Suppressor macrophage (primary cell): Measurements from ENCODE around the gene FOSL2.
"Not testable (repeated sequence)": the region's sequence is repeated elsewhere in the genome, so short reads cannot be mapped to it uniquely, and the experiment has no call there.

Experiments used
- DNase-seq, 4 experiments: peaks; one replicate each; pipeline ENCODE4 v3.0.0-alpha.2; 2020 to 2022

The FOSL2 gene

DNA sequence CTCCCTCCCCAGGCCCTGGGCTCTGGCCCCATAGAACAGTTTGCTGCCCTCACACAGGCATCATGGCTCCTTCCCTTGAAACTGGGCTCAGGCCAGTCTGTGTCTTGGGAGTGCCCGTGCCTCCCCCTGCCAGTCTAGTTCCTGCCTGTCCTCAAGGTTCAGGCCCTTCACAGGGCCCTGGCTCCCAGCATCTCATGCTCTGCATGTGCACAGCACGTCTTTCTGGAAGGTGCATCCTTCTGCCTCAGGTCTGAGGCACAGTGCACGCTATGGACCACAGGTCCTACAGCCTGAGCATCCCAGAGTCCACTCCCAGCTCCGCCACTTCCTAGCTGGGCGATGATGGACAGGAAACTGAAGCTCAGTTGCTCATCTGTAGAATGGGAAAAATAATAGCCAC, 35.6 kb upstream of the FOSL2 start:
- DNase-seq = no peak

DNA sequence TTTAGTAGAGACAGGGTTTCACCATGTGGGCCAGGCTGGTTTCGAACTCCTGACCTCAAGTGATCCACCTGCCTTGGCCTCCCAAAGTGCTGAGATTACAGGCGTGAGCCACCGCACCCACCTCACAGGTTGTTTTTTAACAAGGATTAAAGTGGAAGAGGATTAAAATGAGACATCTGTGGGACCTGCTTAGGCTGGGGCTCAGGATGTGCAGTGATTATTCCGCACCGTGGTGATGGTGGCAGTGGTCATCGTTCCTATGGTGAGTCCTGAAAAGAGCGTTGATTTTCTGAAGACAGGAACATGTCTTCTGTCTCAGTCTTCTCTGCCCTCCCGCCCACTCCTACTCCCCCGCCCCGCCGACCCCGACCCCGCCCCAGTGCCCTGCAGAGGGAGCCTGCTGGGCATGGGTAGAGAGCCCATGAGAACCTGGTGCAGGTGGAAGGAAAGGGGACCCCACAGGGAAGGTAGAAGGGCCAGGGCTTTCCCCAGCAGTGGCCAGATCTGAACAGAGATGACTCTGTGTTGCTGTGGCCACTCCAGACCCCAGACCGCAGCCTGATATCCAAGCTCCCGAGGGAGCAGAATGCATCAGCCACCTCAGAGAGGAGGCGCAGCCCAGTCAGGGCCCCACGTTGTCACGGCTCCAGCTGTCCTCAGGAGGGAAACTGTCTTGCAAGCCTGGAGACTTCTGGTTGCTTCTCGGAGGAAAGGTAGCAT, 34.5 kb upstream of the FOSL2 start:
- no peak for DNase-seq

DNA sequence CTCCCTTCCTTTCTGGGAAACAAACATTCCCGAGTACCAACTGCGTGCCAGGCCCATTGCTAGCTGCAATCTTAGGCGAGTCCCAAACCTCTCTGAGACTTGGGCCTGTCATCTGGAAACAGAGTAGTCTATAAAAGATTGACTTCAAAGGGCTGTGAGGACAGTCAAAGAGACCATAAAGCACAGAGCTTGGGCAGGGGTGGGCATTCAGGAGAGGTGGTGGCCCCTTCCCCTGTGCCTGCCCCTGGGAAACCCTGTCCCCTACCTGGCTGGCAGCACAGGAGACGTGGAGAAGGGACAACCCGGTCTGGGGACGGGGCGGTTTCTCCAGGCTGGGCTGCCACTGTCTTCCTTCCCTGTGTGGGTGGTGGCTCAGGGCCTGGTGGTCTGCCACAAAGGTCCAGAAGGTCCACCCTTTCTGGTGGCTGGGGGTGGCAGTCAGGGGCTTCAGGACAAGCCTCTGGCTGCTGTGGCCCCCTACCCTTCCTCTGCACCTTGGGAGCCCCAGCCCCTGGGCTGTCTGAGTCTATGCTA, 33.9 kb upstream of the FOSL2 start:
- DNase-seq = no peak

DNA sequence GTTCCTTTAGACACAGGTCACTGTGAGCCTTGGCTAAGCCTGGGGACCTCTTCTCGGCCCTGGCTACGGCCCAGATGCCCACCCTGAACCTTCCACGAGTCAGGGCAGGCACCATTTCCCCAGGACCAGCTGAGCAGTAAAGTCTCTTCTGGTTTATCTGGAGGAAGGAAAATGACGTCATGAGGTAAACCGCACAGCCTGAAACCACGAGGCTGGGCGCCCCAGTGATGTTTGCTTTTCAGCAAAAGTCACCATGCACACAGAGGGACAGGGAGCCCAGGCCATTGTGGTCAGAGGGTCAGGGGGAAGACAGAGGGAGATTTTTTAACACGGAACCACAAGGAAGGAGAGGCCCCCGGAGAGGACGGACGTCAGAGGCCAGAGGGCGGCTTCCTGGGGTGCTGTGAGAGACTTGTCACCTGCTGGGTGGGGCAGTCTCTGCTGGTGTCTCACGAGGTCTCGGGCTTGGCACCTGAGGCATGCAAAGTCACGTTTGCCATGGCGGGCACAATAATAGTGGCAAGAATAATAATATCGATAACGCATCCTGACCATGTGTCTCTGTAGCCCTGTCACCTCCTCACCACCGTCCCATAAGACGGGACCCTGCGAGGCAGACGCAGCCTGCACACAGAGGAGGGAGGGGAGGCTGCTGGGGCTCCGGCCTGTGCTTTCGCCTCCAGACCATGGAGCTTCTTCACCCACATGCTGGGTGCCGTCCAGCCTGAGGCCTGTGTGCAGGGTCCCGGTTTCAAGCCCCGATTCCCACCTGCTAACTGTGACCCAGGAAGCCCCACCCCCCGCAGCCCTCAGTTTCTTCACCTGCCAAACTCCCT, 33.2 kb upstream of the FOSL2 start:
- peak; percentile 93 to 97 (median 94) for DNase-seq

DNA sequence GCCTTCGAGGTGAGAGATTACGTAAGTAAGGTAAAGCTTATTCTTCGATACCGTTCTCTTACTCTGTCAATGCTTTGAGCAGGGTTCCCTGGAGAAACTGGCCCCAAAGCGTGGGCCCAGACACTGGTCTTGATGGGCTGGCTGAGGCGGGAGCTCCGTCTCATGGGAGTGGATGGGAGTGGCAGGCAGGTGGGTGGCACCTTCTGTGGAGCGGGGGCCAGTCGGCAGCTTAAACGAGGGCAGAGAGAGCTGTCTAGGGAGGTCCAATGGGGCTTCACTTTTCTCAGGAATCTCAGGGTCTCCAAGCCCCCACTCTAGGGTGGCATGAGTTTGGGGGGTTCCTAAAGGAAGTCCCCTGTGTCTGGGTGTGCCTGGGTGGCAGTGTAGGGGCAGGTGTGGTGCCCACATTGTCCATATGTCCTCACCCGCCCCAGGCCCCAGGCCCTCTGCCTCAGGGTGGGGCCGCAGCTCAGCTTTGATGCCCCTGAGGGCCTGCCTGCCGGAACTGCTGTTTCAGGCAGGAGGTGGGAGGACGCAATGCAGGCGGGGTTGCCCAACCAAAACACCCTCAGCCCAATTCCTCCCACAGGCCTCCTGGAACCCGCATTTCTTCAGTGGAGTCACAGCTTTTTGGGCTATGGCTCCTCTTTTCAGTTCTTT, 32.5 kb upstream of the FOSL2 start:
- peak; percentile 51 to 63 (median 62) for DNase-seq

DNA sequence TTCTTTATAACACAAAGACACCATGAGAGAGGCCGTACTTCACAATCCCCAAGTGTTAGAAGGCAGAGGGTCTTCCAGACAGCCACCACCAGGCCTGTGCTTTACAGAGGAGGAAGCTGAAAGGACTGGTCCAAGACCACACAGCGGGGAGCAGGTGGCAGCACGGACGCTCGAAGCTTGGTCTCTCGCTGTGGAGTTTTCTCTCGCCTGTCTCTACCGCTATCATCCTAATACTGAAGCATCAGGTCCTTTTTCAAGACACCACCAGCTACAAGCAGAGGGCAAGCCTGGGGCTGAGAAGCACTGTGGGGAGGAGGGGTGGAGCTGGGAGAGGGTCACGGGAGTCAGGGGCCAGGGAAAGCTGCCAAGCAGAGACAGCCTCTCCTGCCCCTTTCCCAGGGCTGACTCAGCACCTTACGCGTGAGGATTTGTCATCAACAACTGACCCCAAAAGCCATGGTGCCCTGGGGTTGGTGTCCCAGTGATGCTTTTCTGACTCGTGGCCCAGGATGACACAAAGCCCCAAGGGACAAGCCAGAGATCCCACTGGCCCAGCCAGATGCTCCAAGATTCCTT, 31.9 kb upstream of the FOSL2 start:
- peak; percentile 78 to 93 (median 82) for DNase-seq

DNA sequence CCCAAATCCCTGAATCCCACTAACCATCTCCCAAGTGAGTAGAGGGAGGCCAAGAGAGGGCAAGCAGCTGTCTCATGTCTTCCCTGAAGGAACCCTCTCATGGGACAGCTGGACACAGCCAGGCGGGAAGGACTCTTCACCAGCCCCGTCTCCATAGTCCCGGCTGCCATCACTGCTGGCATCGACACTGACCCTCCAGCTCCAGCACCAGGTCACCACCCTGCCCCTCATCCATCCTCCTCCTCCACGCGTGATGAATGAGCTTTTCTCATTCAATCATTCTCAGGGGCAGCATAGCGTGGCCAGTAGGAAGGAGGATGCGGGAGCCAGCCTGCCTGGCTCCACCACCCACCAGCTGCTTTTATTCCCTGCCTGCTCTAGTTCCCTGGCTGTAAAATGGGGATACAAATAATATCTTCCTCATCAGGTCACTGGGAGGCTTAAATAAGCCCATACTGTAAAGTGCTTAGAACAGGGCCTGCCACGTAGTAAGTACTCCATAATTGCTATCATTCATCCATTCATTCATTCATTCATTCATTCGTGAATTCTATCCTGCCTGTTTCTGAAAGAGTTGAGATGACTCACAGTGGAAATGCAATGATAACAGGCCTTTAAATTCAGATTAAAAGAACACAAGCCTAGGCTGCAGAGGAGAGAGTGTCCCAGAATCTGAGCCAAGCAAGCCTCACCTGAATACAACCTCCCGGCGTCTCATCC, 30.5 kb upstream of the FOSL2 start:
- DNase-seq = no peak

DNA sequence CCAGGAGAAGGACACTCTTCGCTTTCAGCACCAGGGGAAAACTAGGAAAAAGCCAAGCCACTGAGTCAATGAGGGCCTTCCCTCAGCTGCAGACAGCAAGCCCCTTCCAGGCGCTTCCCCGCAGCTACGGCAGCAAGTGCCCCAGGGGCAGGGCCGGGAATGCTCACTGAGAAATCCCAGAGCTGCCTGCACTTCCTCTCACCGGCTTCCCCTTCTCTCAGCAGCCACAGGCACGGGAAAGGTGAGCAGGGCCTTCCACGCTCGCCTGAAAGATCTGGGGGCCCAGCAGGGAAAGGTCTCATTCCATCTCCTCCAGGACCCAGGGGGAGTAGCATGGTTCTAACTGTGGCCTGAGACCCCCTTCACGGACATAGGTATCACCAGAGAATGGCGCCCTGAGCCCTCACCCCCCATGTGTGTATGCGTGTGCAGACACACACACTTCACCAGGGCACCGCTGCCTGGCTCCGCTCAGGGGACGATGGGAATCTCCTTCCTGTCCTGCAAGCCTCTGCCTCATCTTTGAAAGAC, 29.6 kb upstream of the FOSL2 start:
- peak in 1 of 4 experiments; percentile 46 for DNase-seq

DNA sequence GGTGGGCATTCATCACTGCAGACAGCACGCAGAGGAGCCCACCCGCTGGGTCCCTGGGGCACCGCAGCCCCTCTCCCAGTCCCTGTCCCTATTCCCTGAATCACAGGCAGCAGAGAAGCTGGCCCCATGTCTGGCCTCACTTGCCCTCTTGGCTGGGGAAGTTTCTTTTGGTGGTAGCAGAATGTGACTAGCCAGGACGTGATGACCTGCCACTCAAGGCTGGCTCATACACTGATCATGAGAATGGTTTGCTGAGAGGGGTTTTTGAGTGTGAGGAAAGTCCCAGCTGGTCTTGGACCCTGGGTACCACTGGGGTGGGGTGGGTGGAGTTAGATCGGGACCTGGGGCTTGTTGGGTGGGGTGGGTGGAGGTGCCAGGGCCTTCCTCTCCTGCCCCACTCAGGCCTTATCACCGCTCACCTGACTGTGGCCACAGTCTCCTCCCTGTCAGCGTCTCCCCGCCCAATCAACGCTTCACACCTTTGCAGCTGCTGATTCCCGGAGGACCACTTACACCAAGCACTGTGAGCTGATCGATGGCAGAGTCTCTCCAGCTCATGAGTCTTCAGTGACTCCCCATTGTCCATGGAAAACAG, 28.9 kb upstream of the FOSL2 start:
- peak; percentile 55 to 72 (median 60) for DNase-seq

DNA sequence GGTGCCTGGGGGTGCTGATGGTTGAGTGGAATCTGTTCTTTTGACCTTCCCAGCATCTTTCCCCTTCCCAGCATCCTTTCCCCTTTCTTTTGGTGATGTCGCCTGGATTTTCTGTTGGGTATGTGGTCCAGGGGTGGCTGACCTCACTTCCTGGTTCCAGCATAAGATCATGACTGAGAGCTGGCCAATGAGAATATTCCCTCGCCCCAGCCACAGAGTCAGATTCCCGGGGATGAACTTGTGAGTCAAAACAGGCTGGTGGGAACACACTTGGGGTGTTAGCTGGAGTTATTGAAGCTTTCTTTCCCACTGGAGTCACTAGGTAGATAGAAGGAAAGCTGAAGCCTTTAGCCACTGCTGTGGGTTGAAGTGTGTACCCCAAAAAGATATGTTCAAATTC, 28.0 kb upstream of the FOSL2 start:
- peak in 3 of 4 experiments; percentile 41 to 58 (median 42) for DNase-seq

DNA sequence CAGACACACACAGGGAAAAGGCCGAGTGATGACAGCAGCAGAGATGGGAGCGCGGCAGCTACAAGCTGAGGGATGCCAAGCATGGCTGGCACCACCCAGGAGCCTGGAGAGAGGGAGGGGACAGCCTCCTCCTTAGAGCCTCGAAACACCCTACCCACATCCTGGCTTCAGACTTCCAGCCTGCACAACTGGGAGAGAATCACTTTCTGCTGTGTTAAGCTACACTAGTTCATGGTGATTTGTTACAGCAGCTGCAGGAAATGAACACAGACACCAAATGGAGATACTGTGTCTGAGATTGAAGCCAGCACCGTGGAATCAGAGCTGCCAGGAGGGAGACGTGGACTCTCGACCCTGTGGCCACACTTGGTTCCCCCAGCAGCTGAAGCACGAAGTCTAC, 27.5 kb upstream of the FOSL2 start:
- no peak for DNase-seq

DNA sequence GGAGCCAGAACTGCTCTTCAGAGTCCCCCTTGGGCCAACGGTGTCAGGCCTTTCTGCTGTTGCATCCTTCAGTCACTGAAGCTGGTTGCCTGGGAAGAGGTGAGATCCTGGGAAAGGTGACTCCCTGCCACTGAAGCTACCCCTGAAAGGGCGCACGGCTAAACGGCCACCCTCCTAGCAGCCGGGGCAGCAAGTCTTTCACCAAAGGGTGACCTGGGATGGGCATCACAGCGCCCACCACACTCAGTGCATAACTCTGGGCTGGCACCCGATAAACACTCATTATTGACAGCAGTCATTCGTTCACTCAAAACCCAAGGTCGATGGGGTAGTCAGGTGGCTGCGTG, 26.5 kb upstream of the FOSL2 start:
- no peak for DNase-seq

DNA sequence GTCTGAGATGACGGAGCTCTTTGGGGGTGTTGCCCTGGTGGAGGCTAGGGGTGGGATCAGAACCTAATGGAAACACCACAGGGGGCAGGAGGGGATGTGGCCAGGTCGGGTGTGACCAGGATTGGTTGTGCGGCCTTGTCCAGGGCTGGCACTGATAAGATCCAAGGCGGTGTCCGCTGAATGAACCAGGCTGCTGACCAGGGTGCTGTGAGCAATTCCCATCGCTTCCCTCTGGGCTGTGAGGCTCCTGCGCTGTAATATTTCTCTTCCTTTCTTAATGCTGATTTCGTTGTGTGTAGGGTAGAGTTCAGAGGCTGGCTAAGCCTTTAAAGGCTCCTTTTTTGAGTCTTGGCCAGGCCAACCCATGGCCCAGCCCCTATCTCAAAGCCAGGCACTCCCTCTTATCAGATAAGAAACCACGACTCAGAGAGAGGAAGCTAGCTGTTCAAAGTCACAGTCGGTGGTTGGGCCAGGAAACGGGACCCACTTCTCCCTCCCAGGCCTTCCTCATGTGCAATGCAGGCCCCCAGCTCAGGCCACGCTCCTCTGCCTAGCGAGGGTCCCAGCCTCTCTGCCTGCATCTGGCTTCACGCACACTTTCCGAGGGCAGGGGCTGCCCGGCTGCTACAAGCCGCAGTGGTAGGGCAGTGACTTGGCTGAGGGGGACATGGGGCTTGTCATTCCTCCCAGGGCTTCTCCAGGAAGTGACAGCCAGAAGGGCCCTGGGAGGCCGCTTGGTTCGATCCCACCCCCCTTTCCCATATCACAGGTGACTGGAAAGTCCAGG, 26.0 kb upstream of the FOSL2 start:
- DNase-seq = peak; percentile 44 to 62 (median 60)

DNA sequence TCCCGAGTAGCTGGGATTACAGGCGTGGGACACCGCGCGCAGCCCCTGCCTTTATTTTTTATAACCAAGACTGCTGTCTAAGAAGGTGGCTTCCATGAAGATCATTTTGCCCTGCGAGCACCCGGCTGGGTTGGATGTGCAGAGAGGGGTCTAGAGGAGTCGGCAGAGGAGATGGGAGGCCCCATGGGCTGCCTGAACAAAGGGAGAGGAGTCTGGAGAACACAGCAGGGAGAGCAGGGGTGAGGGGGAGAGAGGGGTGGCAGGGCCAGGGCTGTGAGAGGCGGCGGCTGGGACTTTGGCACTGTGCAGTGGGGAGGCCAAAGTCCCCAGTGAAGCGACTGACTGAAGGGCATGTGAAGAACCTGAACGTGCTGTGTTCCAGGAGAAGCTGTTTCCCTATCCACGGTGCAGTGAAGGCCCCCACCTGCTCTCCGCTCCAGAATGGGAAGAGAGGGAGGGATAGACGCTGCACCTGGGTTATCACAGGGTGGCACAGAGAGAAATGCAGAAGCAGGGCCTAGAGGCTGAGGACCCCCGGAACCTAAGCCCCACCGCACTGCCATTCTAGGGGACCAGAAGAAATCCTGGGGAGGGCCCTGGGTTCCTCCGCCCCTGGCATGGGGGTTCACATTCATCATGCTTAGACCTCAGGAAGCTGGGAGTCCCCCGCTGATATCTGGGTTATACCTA, 24.8 kb upstream of the FOSL2 start:
- no peak for DNase-seq

DNA sequence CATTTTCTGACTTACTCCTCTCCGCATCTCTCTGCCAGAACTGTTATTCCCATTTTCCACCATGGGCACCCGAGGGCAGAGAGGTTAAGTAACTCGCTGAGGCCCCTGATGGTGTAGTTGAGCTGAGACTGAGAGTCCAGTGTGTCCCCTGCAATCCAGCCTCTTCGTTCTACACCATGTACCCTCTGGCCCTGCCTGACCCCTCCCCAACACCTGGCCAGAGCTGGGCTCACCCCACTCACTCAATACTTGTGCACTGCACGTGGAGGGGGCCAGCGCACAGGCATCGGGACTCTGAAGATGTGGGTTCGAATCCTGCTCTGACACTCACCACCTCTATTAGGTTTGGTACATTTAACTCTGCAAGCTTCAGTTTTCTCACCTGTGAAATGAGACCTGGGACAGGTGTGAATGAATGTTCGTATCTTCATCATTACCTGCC, 24.3 kb upstream of the FOSL2 start:
- no peak for DNase-seq

DNA sequence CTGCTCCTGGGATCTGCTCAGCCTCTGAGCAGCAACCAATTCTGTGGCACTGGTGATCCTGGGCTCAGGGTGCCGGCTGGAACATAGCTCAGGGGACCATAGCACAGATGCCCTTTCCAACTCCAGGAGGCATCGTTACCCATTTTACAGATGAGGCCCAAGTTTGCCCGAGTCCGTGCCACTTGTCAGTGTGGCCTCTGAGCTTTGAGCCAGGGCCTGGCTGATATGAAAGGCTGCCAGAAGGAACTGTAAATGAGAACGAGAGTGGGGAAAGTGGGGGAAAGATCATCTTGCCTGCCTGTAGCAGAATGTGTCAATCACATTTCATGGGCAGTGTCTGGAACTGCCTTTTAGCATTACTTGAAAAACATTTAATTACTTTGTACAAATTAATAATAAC, 23.3 kb upstream of the FOSL2 start:
- DNase-seq = no peak

DNA sequence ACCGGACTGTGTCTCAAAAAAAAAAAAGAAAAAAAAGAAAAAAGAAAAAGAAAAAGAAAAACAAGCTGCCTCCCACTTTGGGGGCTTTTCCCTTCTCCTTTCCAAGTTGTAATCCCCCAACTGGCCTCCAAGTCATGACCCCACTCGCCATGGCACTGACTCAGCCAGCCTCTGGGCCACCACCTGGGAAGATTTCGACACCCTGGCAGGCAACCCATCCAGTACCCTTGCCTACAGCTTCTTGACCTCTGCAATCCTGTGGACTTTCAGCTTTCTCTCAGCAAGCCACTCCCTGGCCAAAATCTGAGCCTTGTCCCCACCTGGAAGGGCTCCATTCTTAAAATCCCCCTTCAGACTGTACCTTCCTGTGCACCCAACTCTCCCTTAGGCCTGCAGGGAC, 22.3 kb upstream of the FOSL2 start:
- no peak for DNase-seq

DNA sequence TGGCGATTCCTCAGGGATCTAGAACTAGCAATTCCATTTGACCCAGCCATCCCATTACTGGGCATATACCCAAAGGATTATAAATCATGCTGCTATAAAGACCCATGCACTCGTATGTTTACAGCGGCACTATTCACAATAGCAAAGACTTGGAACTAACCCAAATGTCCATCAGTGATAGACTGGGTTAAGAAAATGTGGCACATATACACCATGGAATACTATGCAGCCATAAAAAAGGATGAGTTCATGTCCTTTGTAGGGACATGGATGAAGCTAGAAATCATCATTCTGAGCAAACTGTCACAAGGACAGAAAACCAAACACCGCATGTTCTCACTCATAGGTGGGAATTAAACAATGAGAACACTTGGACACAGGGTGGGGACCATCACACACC, 20.9 kb upstream of the FOSL2 start:
- DNase-seq = not testable (repeated sequence)

DNA sequence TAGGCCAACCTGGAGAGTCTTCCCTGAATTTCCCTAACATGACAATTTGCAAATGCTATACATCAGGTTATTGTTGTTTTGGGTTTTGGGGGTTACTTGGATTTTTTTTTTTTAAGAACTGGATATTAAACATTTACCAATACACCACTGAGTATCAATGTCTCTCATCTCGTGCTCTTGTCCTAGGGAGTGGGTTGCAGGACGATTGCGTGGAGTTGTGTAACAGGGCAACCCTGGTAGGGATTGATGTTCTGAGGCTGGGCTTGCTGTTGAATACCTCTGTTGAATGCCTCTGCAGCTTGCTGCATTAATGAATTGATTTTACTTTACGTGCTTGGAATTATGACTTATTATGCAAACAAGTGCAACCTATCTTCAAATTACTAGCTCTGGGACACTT, 18.8 kb upstream of the FOSL2 start:
- no peak for DNase-seq

DNA sequence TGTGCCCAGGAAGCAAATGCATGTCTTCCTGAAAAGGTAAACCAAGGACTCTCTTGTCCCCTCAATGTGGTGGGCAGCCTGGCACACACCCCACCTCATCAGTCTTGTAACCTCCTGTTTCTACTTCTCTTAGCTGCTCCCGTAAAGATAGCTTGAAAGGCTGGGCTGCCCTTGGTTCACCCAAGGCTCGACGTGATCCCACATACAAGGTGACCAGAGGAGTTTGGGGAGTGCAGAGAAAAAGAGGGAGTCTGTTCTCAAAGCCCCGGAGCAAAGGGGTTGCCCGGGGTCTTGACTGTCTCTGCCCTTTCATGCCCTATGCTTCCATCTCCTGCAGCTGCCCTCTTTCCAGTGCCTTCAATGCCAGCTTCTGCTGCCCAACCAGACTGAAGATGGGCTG, 18.3 kb upstream of the FOSL2 start:
- no peak for DNase-seq
